Kidney (tissue), 14 donors: ENCODE results near the gene DIRAS3. TPM values are rescaled to one million over a fixed set of nuclear protein-coding genes. Genes with fewer than 3 reads are reported as not detected.

Experiments used
- DNase-seq, 5 donors: peaks; one replicate each; pipeline ENCODE4 v3.0.0-alpha.2; 2013 to 2020
- FAIRE-seq: peaks from 2 replicates; lab custom pipeline; 2012; peaks lifted over from hg19 to GRCh38; lab: Jason Lieb, UNC
- H3K27ac ChIP-seq, 2 donors: one replicate each; pipeline ENCODE4 v1.7.0; 2013; ENCODE audit warnings: low read depth in 2 of 2, low read length in 2 of 2, inconsistent platforms in 1 of 2
- H3K27me3 ChIP-seq: one replicate; pipeline ENCODE4 v1.7.1; 2013; ENCODE audit warnings: low read length, inconsistent platforms; ENCODE audit not compliant: control insufficient read depth, insufficient read depth
- H3K36me3 ChIP-seq, 3 donors: one replicate each; pipeline versions ENCODE4 v1.7.0 to v1.7.1; 2013; ENCODE audit warnings: low read length in 3 of 3, control low read depth in 1 of 3, inconsistent platforms in 1 of 3; ENCODE audit not compliant: insufficient read depth in 3 of 3, control insufficient read depth in 2 of 3
- H3K4me1 ChIP-seq, 3 donors: one replicate each; pipeline versions ENCODE4 v1.7.0 to v1.7.1; 2013; ENCODE audit warnings: low read length in 3 of 3, inconsistent platforms in 1 of 3, low read depth in 1 of 3; ENCODE audit not compliant: control insufficient read depth in 2 of 3, insufficient read depth in 2 of 3
- H3K4me3 ChIP-seq, 3 donors: one replicate each; pipeline versions ENCODE4 v1.7.0 to v1.8.1; 2013; ENCODE audit warnings: low read length in 3 of 3, control low read depth in 1 of 3, inconsistent platforms in 1 of 3
- H3K9ac ChIP-seq, 3 donors: one replicate each; pipeline versions ENCODE4 v1.7.0 to v1.7.1; 2013; ENCODE audit warnings: low read length in 3 of 3, control low read depth in 1 of 3, inconsistent platforms in 1 of 3
- H3K9me3 ChIP-seq, 3 donors: one replicate each; pipeline versions ENCODE4 v1.7.0 to v1.7.1; 2013; ENCODE audit warnings: low read length in 3 of 3, control low read depth in 1 of 3, inconsistent platforms in 1 of 3; ENCODE audit not compliant: control insufficient read depth in 2 of 3, insufficient read depth in 1 of 3
- CTCF ChIP-seq: IDR thresholded peaks from 3 replicates; pipeline ENCODE4 v1.5.1; 2012; ENCODE audit warnings: mild to moderate bottlenecking, moderate library complexity, borderline replicate concordance; ENCODE audit not compliant: insufficient read depth; ENCODE audit errors: extremely low read depth
- intact Hi-C: fragments of 100-400 bp; cut with DNase I; formaldehyde crosslinking; loops from one replicate; pipeline ENCODE4 v1.11.1; 2022
- polyA plus RNA-seq: library from polyadenylated mRNA; stranded (reverse); fragments of 350-450 nt; fragmentation: Illumina TruSeq; extraction: RNeasy Lipid Tissue Mini Kit (QIAGEN cat#74804); gene quantifications from one replicate; pipeline ENCODE4 v1.2.3, GENCODE V29; 2014; ENCODE audit warnings: low read depth, low replicate concordance; ENCODE audit not compliant: insufficient read depth
- total RNA-seq: library from RNA; stranded (reverse); fragmentation: NEBNext Ultra II Directional; extraction: Animal tissue kit (Norgen Biotek cat#: 25700); gene quantifications from one replicate; pipeline ENCODE4 v1.2.1, GENCODE V29; 2021
- donor health status: control.
- donor health status: control.
- donor health status: control.
- donor health status: control.
- donor health status: control.
- donor health status: DM: yes; HTN: yes; CAD: no.
- donor health status: Normal renal cell carcinoma (clear cell type).

Gene DIRAS3
- total and polyA plus RNA-seq, 2 donors from 2014 or later = 8.8 to 13.2 TPM

DNA sequence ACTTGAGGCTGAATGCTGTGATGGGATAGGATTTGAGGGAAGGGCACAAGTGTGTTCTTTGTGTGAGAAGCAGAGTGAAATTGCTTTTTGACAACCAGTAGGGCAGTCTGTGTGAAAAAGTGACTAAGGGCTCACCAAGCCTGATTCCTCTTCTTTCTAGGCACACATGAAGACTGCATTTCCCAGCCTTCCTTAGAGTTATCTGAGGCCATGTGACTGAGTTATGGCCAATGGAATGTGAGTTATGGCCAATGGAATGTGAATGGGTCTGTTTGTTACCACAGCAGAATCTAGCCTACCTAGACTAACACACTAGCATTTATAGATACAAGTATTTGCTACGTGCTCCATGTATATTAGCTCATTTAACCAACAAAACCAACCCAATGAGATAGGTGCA is 35.3 kb upstream of the DIRAS3 start:
- H3K36me3 ChIP-seq = no peaks in the 10 kb centered on the region
- H3K4me1 ChIP-seq = no peaks in the 10 kb centered on the region
- intact Hi-C loops = no loop called here
- peaks cover 0 to 3% (median 0%) of the 10 kb centered on the region in 3 donors for H3K9me3 ChIP-seq
- TF ChIP-seq CTCF = no peak
- no peak overlapping the region for H3K4me3 ChIP-seq
- H3K27ac ChIP-seq = no peak overlapping the region
- FAIRE-seq = no peak
- no peak overlapping the region for H3K9ac ChIP-seq
- DNase-seq = no peak
- H3K27me3 ChIP-seq = no peaks in the 10 kb centered on the region

- TF ChIP-seq CTCF = no peak
- no peaks in the 10 kb centered on the region for H3K4me1 ChIP-seq
- DNase-seq (no peak), FAIRE-seq (no peak)
- H3K4me3 ChIP-seq = no peak overlapping the region
- no peak overlapping the region for H3K9ac ChIP-seq
- no peaks in the 10 kb centered on the region for H3K36me3 ChIP-seq
- H3K9me3 ChIP-seq = peaks cover 0 to 3% (median 0%) of the 10 kb centered on the region in 3 donors
- H3K27ac ChIP-seq = no peak overlapping the region
- intact Hi-C loops = no loop called here
- H3K27me3 ChIP-seq = no peaks in the 10 kb centered on the region
These were observed 33.3 kb upstream of the DIRAS3 start for GRCh38 chr1:68083686-68084085.

- no peak overlapping the region for H3K4me3 ChIP-seq
- H3K9me3 ChIP-seq = peaks cover 0 to 3% (median 0%) of the 10 kb centered on the region in 3 donors
- H3K36me3 ChIP-seq = no peaks in the 10 kb centered on the region
- FAIRE-seq (no peak), DNase-seq (no peak)
- intact Hi-C loops = no loop called here
- H3K9ac ChIP-seq = no peak overlapping the region
- TF ChIP-seq CTCF = no peak
- H3K27ac ChIP-seq = no peak overlapping the region
- no peaks in the 10 kb centered on the region for H3K27me3 ChIP-seq
- H3K4me1 ChIP-seq = no peaks in the 10 kb centered on the region
These were observed 31.4 kb upstream of the DIRAS3 start for GRCh38 chr1:68081775-68082283.

DNA sequence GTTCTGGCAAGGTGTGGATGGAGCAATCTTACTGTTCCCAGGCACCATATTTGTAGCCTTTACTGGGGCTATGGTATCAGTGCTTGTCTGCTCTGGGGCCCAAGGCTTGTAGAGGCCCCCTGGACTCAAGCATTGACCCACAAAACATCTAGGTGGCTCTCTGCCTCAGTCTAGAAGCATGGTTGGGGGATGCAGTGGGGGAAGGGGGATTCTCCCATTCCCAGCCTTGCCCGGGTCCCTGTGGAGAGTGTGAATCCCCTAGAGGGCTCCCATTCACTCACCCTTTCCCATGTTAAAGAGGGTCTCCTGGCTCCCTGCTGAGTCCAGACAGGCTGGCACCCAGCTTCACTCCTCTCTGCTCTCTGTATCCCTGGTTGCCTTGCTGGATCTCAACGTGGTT is 28.2 kb upstream of the DIRAS3 start:
- no peak for TF ChIP-seq CTCF
- no peak for DNase-seq
- intact Hi-C loops = no loop called here
- Histone ChIP-seq H3K36me3 (no peaks in the 10 kb centered on the region), H3K9me3 (no peaks in the 10 kb centered on the region), H3K27ac (no peak overlapping the region), H3K4me3 (no peak overlapping the region), H3K4me1 (no peaks in the 10 kb centered on the region), H3K27me3 (no peaks in the 10 kb centered on the region), H3K9ac (no peak overlapping the region)
- FAIRE-seq = no peak
